ENCODE measurements around the gene TM7SF3.

GRCh38 chr12:27002141-27002540 lies 12.0 kb downstream of the TM7SF3 start:
- TF ChIP-seq CTCF (IDR thresholded peaks at IDR 0.05; ENCODE audit: extremely low read depth in 1 of 2, insufficient read depth in 1 of 2, low read depth in 1 of 2, low read length in 2 of 2) (no peak), EZH2 (IDR thresholded peaks at IDR 0.05; ENCODE audit: borderline replicate concordance, low read depth, low read length, severe bottlenecking) (no peak)

All from endothelial cell of umbilical vein (primary cell).